ENCODE results near the gene CDKL4.

- TF ChIP-seq, protein P1, sequence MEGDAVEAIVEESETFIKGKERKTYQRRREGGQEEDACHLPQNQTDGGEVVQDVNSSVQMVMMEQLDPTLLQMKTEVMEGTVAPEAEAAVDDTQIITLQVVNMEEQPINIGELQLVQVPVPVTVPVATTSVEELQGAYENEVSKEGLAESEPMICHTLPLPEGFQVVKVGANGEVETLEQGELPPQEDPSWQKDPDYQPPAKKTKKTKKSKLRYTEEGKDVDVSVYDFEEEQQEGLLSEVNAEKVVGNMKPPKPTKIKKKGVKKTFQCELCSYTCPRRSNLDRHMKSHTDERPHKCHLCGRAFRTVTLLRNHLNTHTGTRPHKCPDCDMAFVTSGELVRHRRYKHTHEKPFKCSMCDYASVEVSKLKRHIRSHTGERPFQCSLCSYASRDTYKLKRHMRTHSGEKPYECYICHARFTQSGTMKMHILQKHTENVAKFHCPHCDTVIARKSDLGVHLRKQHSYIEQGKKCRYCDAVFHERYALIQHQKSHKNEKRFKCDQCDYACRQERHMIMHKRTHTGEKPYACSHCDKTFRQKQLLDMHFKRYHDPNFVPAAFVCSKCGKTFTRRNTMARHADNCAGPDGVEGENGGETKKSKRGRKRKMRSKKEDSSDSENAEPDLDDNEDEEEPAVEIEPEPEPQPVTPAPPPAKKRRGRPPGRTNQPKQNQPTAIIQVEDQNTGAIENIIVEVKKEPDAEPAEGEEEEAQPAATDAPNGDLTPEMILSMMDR (IDR thresholded peaks at IDR 0.05 in 8 of 11, conservative IDR thresholded peaks at IDR 0.05 in 3 of 11) = no peak
- TF ChIP-seq POLR2A (IDR thresholded peaks at IDR 0.05) = no peak
Observed at GRCh38 chr2:39171621-39172020, 72.1 kb downstream of the CDKL4 start.

Measured in spleen (tissue), 7 donors.